ENCODE data around the gene KIF21B. TPM values are rescaled to one million over a fixed set of nuclear protein-coding genes. Genes with fewer than 3 reads are reported as not detected.

KIF21B gene
- total and polyA plus RNA-seq, 9 of the 15 experiments (the other 6 are each of a cell fraction or from before 2014, with no cell fraction given) = 0.46 to 13.4 (median 5.9) TPM

DNA sequence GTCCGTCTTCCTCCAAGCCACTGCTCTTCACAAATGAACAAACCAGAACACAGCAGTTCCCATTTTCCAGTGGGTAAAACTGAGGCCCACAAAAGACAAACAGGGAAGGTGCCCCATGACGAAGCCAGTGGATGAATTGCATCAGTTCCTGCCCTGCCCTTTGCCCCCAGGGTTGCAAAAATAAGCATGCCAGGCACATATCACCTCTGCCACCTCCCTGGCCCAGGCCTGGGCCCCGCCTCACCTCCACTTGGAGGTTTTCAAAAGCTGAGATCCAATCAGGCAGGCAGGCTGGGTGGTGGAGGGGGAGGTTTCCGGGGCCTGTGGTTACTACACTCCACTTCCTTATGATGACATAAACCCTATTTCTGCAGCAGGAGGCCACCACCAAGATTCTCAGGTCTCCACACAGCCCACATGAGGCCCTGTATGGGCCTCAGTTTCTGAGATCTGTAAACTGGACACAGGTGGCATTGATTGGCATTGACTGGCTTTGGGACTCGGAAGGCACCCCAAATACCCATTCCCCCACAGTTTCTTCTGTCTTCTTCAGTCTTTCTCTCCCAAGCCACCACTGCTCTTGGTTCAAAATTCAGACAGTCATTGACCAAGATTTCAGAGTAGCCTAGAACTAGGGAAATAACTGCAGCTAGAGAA, 4.1 kb downstream of the KIF21B start (continued):
- TF ChIP-seq FOXK2 (conservative IDR thresholded peaks at IDR 0.05 in 1 of 2, IDR thresholded peaks at IDR 0.05 in 1 of 2; ENCODE audit: low read depth in 2 of 2) (0 out of 4 replicates have a peak, but pooled peaks of 1 of the 2 experiments have one; percentile 37), POLR2A (conservative IDR thresholded peaks at IDR 0.05) (peak; percentile 55), COPS2 (conservative IDR thresholded peaks at IDR 0.05) (no peak), ZNF511 (CRISPR knock-in tag; IDR thresholded peaks at IDR 0.05) (no peak; the same call in 1 of the 2 replicates), NUFIP1 (IDR thresholded peaks at IDR 0.05; ENCODE audit: partially characterized antibody) (peak; percentile 29), ZNF445 (CRISPR knock-in tag; IDR thresholded peaks at IDR 0.05; ENCODE audit: low read depth) (no peak), ETS2 (tag; IDR thresholded peaks at IDR 0.05; ENCODE audit: borderline replicate concordance, poor library complexity, severe bottlenecking) (no peak), MTA3 (IDR thresholded peaks at IDR 0.05; ENCODE audit: borderline replicate concordance) (peak; percentile 73), HLTF (IDR thresholded peaks at IDR 0.05) (no peak), ARID4B (CRISPR knock-in tag; IDR thresholded peaks at IDR 0.05) (no peak), HDAC3 (IDR thresholded peaks at IDR 0.05; ENCODE audit: borderline replicate concordance, partially characterized antibody) (no peak), MYNN (IDR thresholded peaks at IDR 0.05) (peak; percentile 50; the same call in 1 of the 2 replicates), MYNN (CRISPR knock-in tag; IDR thresholded peaks at IDR 0.05) (no peak), IFI16 (CRISPR knock-in tag; IDR thresholded peaks at IDR 0.05) (no peak)
- TF ChIP-seq, protein P1, sequence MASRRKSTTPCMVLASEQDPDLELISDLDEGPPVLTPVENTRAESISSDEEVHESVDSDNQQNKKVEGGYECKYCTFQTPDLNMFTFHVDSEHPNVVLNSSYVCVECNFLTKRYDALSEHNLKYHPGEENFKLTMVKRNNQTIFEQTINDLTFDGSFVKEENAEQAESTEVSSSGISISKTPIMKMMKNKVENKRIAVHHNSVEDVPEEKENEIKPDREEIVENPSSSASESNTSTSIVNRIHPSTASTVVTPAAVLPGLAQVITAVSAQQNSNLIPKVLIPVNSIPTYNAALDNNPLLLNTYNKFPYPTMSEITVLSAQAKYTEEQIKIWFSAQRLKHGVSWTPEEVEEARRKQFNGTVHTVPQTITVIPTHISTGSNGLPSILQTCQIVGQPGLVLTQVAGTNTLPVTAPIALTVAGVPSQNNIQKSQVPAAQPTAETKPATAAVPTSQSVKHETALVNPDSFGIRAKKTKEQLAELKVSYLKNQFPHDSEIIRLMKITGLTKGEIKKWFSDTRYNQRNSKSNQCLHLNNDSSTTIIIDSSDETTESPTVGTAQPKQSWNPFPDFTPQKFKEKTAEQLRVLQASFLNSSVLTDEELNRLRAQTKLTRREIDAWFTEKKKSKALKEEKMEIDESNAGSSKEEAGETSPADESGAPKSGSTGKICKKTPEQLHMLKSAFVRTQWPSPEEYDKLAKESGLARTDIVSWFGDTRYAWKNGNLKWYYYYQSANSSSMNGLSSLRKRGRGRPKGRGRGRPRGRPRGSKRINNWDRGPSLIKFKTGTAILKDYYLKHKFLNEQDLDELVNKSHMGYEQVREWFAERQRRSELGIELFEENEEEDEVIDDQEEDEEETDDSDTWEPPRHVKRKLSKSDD (conservative IDR thresholded peaks at IDR 0.05; ENCODE audit: low read length) = no peak
- TF ChIP-seq, protein P2, sequence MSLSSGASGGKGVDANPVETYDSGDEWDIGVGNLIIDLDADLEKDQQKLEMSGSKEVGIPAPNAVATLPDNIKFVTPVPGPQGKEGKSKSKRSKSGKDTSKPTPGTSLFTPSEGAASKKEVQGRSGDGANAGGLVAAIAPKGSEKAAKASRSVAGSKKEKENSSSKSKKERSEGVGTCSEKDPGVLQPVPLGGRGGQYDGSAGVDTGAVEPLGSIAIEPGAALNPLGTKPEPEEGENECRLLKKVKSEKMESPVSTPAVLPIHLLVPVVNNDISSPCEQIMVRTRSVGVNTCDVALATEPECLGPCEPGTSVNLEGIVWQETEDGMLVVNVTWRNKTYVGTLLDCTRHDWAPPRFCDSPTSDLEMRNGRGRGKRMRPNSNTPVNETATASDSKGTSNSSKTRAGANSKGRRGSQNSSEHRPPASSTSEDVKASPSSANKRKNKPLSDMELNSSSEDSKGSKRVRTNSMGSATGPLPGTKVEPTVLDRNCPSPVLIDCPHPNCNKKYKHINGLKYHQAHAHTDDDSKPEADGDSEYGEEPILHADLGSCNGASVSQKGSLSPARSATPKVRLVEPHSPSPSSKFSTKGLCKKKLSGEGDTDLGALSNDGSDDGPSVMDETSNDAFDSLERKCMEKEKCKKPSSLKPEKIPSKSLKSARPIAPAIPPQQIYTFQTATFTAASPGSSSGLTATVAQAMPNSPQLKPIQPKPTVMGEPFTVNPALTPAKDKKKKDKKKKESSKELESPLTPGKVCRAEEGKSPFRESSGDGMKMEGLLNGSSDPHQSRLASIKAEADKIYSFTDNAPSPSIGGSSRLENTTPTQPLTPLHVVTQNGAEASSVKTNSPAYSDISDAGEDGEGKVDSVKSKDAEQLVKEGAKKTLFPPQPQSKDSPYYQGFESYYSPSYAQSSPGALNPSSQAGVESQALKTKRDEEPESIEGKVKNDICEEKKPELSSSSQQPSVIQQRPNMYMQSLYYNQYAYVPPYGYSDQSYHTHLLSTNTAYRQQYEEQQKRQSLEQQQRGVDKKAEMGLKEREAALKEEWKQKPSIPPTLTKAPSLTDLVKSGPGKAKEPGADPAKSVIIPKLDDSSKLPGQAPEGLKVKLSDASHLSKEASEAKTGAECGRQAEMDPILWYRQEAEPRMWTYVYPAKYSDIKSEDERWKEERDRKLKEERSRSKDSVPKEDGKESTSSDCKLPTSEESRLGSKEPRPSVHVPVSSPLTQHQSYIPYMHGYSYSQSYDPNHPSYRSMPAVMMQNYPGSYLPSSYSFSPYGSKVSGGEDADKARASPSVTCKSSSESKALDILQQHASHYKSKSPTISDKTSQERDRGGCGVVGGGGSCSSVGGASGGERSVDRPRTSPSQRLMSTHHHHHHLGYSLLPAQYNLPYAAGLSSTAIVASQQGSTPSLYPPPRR (CRISPR knock-in tag; IDR thresholded peaks at IDR 0.05; ENCODE audit: borderline replicate concordance) = no peak
